Neural cell (in vitro differentiated cells): ENCODE results near the gene ATP2C1. TPM values are rescaled to one million over a fixed set of nuclear protein-coding genes. Genes with fewer than 3 reads are reported as not detected.

Experiments used
- H2AFZ ChIP-seq: fragments of 200-600, 300-800 bp; sonication (generic), shearing (Covaris generic); 2 replicates; pipeline ENCODE4 v1.6.0; 2014; ENCODE audit warnings: low read depth, mild to moderate bottlenecking, antibody characterized with exemption, low read length, moderate library complexity
- H3F3A ChIP-seq: fragments of 200-600 bp; shearing (Covaris generic); 2 replicates; pipeline ENCODE4 v1.6.1; 2016; ENCODE audit warnings: mild to moderate bottlenecking, moderate library complexity, mixed read lengths, antibody characterized with exemption, low read length; ENCODE audit not compliant: insufficient read depth, poor library complexity, severe bottlenecking
- H3K27ac ChIP-seq: fragments of 200-600, 300-800 bp; sonication (generic), shearing (Covaris generic); 2 replicates; pipeline ENCODE4 v1.5.1; 2014; ENCODE audit warnings: mild to moderate bottlenecking, low read length, moderate library complexity
- H3K27me3 ChIP-seq: fragments of 300-800, 200-600 bp; sonication (generic), shearing (Covaris generic); 2 replicates; pipeline ENCODE4 v1.6.0; 2014; ENCODE audit warnings: mild to moderate bottlenecking, low read depth, low read length, moderate library complexity; ENCODE audit not compliant: insufficient read depth
- H3K36me3 ChIP-seq: fragments of 300-800, 200-600 bp; sonication (generic), shearing (Covaris generic); 2 replicates; pipeline ENCODE4 v1.5.1; 2014; ENCODE audit warnings: mild to moderate bottlenecking, antibody characterized with exemption, low read length, moderate library complexity; ENCODE audit not compliant: insufficient read depth
- H3K4me2 ChIP-seq: fragments of 300-800, 200-600 bp; sonication (generic), shearing (Covaris generic); 2 replicates; pipeline ENCODE4 v1.6.0; 2014; ENCODE audit warnings: mild to moderate bottlenecking, low read length
- H3K4me3 ChIP-seq: fragments of 300-800, 200-600 bp; sonication (generic), shearing (Covaris generic); 2 replicates; pipeline ENCODE4 v1.5.1; 2014; ENCODE audit warnings: mild to moderate bottlenecking, low read length, moderate library complexity
- H3K79me2 ChIP-seq: fragments of 200-600 bp; shearing (Covaris generic); replicated peaks from 2 replicates; pipeline ENCODE4 v1.6.0; 2014; ENCODE audit warnings: mild to moderate bottlenecking, low read length, moderate library complexity; ENCODE audit not compliant: insufficient read depth
- H3K9ac ChIP-seq: fragments of 300-800, 200-600 bp; sonication (generic), shearing (Covaris generic); 2 replicates; pipeline ENCODE4 v1.6.1; 2016; ENCODE audit warnings: mild to moderate bottlenecking, low read length, mixed read lengths
- H3K9me2 ChIP-seq: fragments of 200-600 bp; shearing (Covaris generic); 2 replicates; pipeline ENCODE4 v1.6.1; 2016; ENCODE audit warnings: mild to moderate bottlenecking, low read length, mixed read lengths; ENCODE audit not compliant: insufficient read depth
- H3K9me3 ChIP-seq: fragments of 200-600, 300-800 bp; sonication (generic), shearing (Covaris generic); 2 replicates; pipeline ENCODE4 v1.6.1; 2016; ENCODE audit warnings: mild to moderate bottlenecking, mixed run types, low read length, moderate library complexity, mixed read lengths
- H4K20me1 ChIP-seq: fragments of 200-600 bp; shearing (Covaris generic); 2 replicates; pipeline ENCODE4 v1.6.1; 2016; ENCODE audit warnings: mild to moderate bottlenecking, mixed run types; ENCODE audit not compliant: insufficient read depth
- EP300 ChIP-seq: fragments of 450-650 bp; conservative IDR thresholded peaks from 2 replicates; pipeline ENCODE4 v1.6.1; 2014; ENCODE audit warnings: antibody characterized with exemption, mild to moderate bottlenecking, moderate library complexity; ENCODE audit not compliant: poor library complexity, severe bottlenecking
- EZH2 ChIP-seq: fragments of 200-600, 300-800 bp; shearing (Covaris generic), sonication (generic); IDR thresholded peaks from 2 replicates; pipeline ENCODE4 v1.6.1; 2014; ENCODE audit warnings: antibody characterized with exemption, low read length, borderline replicate concordance, mild to moderate bottlenecking; ENCODE audit not compliant: insufficient read depth, poor library complexity, severe bottlenecking
- MXI1 ChIP-seq: fragments of 450-650 bp; conservative IDR thresholded peaks from 2 replicates; pipeline ENCODE4 v1.6.1; 2014; ENCODE audit warnings: antibody characterized with exemption, mild to moderate bottlenecking; ENCODE audit not compliant: poor library complexity, severe bottlenecking
- POLR2AphosphoS5 ChIP-seq: IDR thresholded peaks from 2 replicates; pipeline ENCODE4 v1.6.1; 2012
- RAD21 ChIP-seq: fragments of 450-650 bp; conservative IDR thresholded peaks from 2 replicates; pipeline ENCODE4 v1.6.1; 2014; ENCODE audit warnings: antibody characterized with exemption, mild to moderate bottlenecking, moderate library complexity
- REST ChIP-seq: IDR thresholded peaks from 2 replicates; pipeline ENCODE4 v1.6.1; 2012; ENCODE audit warnings: borderline replicate concordance
- SMC3 ChIP-seq: fragments of 450-650 bp; conservative IDR thresholded peaks from 2 replicates; pipeline ENCODE4 v1.6.1; 2014; ENCODE audit warnings: antibody characterized with exemption, mild to moderate bottlenecking, moderate library complexity; ENCODE audit not compliant: poor library complexity
- TAF1 ChIP-seq: IDR thresholded peaks from 2 replicates; pipeline ENCODE4 v1.6.1; 2012; ENCODE audit warnings: low read depth
- polyA plus RNA-seq: library from polyadenylated mRNA; depleted of rRNA; stranded (reverse); fragments of >200 nt; gene quantifications from 2 replicates; pipeline ENCODE4 v1.2.3, GENCODE V29; 2014
- TF ChIP-seq, protein P1 (sequence below): fragments of 450-650 bp; IDR thresholded peaks from 2 replicates; pipeline ENCODE4 v1.5.1; 2014; ENCODE audit warnings: antibody characterized with exemption, mild to moderate bottlenecking, moderate library complexity; ENCODE audit not compliant: poor library complexity, severe bottlenecking

The ATP2C1 gene
- polyA plus RNA-seq, 1 donor from 2014 or later = 134 TPM

GRCh38 chr3:130903412-130903908, 9.6 kb downstream of the ATP2C1 start:
- Histone ChIP-seq H3K9me2 (no peaks in the 10 kb centered on the region), H3K9ac (no peak overlapping the region), H3F3A (no peaks in the 10 kb centered on the region), H3K4me2 (no peak overlapping the region), H2AFZ (no peak overlapping the region), H4K20me1 (no peaks in the 10 kb centered on the region), H3K27me3 (no peaks in the 10 kb centered on the region), H3K79me2 (peaks cover 88% of the 10 kb centered on the region), H3K9me3 (no peaks in the 10 kb centered on the region), H3K4me3 (no peak overlapping the region), H3K36me3 (no peaks in the 10 kb centered on the region), H3K27ac (no peak overlapping the region)
- TF ChIP-seq TAF1 (no peak), MXI1 (no peak), RAD21 (no peak), SMC3 (no peak), EP300 (no peak), POLR2AphosphoS5 (no peak), EZH2 (no peak), REST (no peak)
- TF ChIP-seq, protein P1, sequence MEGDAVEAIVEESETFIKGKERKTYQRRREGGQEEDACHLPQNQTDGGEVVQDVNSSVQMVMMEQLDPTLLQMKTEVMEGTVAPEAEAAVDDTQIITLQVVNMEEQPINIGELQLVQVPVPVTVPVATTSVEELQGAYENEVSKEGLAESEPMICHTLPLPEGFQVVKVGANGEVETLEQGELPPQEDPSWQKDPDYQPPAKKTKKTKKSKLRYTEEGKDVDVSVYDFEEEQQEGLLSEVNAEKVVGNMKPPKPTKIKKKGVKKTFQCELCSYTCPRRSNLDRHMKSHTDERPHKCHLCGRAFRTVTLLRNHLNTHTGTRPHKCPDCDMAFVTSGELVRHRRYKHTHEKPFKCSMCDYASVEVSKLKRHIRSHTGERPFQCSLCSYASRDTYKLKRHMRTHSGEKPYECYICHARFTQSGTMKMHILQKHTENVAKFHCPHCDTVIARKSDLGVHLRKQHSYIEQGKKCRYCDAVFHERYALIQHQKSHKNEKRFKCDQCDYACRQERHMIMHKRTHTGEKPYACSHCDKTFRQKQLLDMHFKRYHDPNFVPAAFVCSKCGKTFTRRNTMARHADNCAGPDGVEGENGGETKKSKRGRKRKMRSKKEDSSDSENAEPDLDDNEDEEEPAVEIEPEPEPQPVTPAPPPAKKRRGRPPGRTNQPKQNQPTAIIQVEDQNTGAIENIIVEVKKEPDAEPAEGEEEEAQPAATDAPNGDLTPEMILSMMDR = no peak

- H2AFZ ChIP-seq = no peak overlapping the region
- H3K9me2 ChIP-seq = no peaks in the 10 kb centered on the region
- no peak overlapping the region for H3K27ac ChIP-seq
- H4K20me1 ChIP-seq = no peaks in the 10 kb centered on the region
- no peak overlapping the region for H3K9ac ChIP-seq
- no peak overlapping the region for H3K4me3 ChIP-seq
- H3K79me2 ChIP-seq = peaks cover 87% of the 10 kb centered on the region
- no peaks in the 10 kb centered on the region for H3F3A ChIP-seq
- H3K36me3 ChIP-seq = no peaks in the 10 kb centered on the region
- no peaks in the 10 kb centered on the region for H3K27me3 ChIP-seq
- H3K4me2 ChIP-seq = no peak overlapping the region
- TF ChIP-seq EP300 (no peak), EZH2 (no peak), SMC3 (no peak), REST (no peak), TAF1 (no peak), POLR2AphosphoS5 (no peak), MXI1 (no peak), RAD21 (no peak)
- TF ChIP-seq, protein P1 = no peak
- no peaks in the 10 kb centered on the region for H3K9me3 ChIP-seq
Observed at GRCh38 chr3:130904491-130904890, 10.6 kb downstream of the ATP2C1 start.
